Measurements from ENCODE around the gene SLC13A1. TPM values are rescaled to one million over a fixed set of nuclear protein-coding genes. Genes with fewer than 3 reads are reported as not detected.

The SLC13A1 gene
- total RNA-seq, 2 experiments from 2014 or later = not detected

DNA sequence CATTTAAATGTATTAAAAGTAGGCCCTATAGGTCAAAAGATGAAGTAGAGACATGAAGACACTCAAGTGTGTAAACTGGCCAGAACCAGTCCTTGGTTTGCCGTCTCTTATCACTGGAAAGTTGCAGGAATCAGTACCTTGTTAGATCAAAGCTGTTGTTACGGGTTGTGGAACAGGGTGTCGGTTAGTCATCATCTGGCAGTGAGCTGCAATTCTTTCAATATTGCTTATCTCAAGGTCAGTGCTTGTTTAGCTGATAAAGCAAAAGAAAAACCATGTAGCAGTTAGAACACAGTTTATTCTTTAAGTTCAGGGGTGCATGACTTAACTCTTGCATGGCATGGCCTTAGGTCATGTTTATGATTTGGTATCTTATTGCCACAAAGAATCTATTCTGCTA is 10.0 kb upstream of the SLC13A1 start:
- no peak for DNase-seq
- no peaks in the 10 kb centered on the region for H3K4me1 Mint-ChIP-seq

GRCh38 chr7:123208793-123209192 is 9.0 kb upstream of the SLC13A1 start:
- H3K4me1 Mint-ChIP-seq = no peaks in the 10 kb centered on the region
- no peak overlapping the region for H3K4me3 Mint-ChIP-seq
- no peaks in the 10 kb centered on the region for H3K36me3 Mint-ChIP-seq
- no peaks in the 10 kb centered on the region for H3K9me3 Mint-ChIP-seq
- no peaks in the 10 kb centered on the region for H3K27me3 Mint-ChIP-seq
- DNase-seq = no peak
- no peak overlapping the region for H3K27ac Mint-ChIP-seq

More for the DNA sequence above, 10.0 kb upstream of the SLC13A1 start:
- Mint-ChIP-seq H3K27ac (no peak overlapping the region), H3K36me3 (no peaks in the 10 kb centered on the region), H3K9me3 (no peaks in the 10 kb centered on the region), H3K4me3 (no peak overlapping the region), H3K27me3 (no peaks in the 10 kb centered on the region)

DNA sequence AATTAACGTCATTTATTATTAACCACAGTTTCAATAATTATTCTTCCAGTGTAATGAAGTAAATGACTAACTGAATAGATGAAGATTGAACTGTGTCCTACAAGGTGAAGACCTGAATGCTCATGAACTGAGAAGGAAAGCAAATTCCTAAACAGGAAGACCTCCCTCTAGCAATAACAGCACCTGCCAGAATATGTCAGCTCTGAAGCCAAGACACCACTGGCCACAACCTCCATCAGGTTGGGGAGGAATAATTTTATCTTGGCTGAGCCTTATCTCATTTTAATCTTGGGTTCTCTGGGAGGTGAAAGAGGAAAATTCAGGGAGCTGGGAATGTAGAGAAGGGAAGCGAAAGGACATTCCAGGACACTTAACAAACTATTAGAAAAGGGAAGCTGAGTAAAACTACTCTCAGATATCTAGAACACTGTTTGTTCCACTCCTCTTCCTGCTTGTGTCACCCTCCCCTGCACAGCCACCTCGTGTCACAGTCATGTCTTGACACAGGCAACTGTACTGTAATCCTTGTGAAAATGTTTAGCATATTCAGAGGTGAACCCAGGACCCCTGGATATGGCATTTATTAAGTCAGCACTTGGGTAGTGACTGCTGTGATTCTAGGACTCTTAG is 4.6 kb upstream of the SLC13A1 start:
- no peaks in the 10 kb centered on the region for H3K27me3 Mint-ChIP-seq
- H3K9me3 Mint-ChIP-seq = no peaks in the 10 kb centered on the region
- H3K27ac Mint-ChIP-seq = no peak overlapping the region
- no peaks in the 10 kb centered on the region for H3K4me1 Mint-ChIP-seq
- no peaks in the 10 kb centered on the region for H3K36me3 Mint-ChIP-seq
- no peak for DNase-seq
- H3K4me3 Mint-ChIP-seq = no peak overlapping the region

- Mint-ChIP-seq H3K36me3 (no peaks in the 10 kb centered on the region), H3K4me3 (no peak overlapping the region), H3K27me3 (no peaks in the 10 kb centered on the region), H3K4me1 (no peaks in the 10 kb centered on the region), H3K9me3 (no peaks in the 10 kb centered on the region), H3K27ac (no peak overlapping the region)
- no peak for DNase-seq
These were observed 2.1 kb upstream of the SLC13A1 start for GRCh38 chr7:123201901-123202300.

DNA sequence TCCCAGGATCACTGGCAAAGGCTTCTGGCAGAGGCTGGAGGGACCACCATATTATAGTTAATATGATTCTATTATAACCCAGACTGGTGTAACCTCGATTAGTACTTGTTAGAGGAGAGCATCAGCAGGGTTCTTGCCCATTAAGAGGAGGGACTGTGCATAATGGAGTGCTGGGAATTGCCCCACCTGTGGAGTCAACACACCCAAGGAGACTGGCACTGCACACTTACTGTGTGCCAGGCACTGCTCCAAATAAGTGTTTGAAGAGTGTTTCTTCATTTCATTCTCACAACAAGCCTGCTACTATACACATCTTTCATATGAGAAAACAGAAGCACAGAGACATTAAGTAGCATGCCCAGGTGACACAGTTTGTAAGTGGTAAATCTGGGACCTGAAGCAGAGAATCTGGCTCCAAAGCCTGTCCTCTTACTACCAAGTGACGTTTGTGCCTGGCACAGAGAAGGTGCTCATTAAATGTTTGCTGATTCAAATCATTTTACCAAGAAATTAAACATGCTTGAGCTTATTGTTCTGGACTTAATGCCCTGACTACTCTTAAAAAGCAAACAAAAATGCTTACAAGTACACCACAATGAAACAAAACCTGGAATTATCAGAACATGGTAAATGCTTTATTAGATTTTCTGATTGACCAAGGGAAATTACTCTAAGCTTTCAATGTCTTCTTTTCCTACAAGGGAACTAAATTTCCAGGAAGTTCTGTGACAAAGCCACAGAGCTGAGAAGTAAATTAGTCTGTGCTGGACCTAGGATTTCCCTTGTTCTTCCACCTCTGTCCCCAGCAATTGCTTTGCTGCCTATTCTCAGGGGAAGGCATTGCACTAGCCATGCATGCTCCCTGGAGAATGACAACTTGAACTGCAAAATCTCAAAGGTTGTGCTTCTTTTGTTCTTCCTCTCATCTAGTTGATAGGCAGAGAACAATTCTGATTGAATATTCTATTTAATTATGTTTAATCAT is 809 bp downstream of the SLC13A1 start:
- no peak for DNase-seq
- no peaks in the 10 kb centered on the region for H3K27me3 Mint-ChIP-seq
- no peaks in the 10 kb centered on the region for H3K9me3 Mint-ChIP-seq
- H3K27ac Mint-ChIP-seq = no peak overlapping the region
- no peaks in the 10 kb centered on the region for H3K36me3 Mint-ChIP-seq
- no peaks in the 10 kb centered on the region for H3K4me1 Mint-ChIP-seq
- no peak overlapping the region for H3K4me3 Mint-ChIP-seq

DNA sequence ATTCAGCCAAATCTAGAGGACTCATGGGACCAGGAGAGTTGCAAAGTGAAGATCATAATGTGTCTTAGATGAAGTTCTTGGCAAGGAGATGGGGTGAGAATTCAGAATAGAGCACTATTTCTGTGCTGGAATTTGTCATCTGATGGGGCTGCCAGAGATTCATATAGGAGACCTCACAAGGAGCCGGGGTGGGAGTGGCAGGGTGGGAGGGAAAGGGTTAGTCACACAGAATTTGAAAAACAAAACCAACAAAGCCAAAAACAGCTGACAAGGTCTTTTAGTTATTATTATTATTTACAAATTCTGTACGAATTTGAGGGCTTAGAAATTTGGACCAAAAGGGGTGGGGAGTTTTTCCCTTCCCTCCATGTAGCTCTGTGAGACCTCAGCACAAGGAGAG is 1.7 kb downstream of the SLC13A1 start:
- H3K36me3 Mint-ChIP-seq = no peaks in the 10 kb centered on the region
- H3K27ac Mint-ChIP-seq = no peak overlapping the region
- no peaks in the 10 kb centered on the region for H3K9me3 Mint-ChIP-seq
- no peak overlapping the region for H3K4me3 Mint-ChIP-seq
- H3K27me3 Mint-ChIP-seq = no peaks in the 10 kb centered on the region
- no peaks in the 10 kb centered on the region for H3K4me1 Mint-ChIP-seq
- DNase-seq = no peak

DNA sequence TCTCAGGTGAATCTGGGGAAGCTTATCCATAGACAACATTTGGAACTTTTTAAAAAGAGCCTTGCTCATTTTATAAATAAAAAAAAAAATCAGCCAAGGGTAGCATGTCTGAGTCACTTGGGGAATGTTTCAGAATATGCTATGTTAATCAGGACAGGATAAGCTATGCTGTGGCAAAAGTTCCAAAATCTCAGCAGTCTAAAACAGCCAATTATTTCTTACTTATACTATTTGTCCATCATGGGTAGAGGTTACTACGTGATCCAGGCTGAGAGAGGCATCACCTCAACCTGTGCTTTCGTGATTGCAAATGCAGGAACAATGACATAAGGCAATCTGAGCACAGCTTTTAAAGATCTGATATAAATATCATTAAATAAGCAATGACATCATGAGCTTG is 6.5 kb downstream of the SLC13A1 start:
- Mint-ChIP-seq H3K9me3 (no peaks in the 10 kb centered on the region), H3K4me3 (no peak overlapping the region), H3K27ac (no peak overlapping the region), H3K27me3 (no peaks in the 10 kb centered on the region), H3K36me3 (no peaks in the 10 kb centered on the region), H3K4me1 (no peaks in the 10 kb centered on the region)
- no peak for DNase-seq

DNA sequence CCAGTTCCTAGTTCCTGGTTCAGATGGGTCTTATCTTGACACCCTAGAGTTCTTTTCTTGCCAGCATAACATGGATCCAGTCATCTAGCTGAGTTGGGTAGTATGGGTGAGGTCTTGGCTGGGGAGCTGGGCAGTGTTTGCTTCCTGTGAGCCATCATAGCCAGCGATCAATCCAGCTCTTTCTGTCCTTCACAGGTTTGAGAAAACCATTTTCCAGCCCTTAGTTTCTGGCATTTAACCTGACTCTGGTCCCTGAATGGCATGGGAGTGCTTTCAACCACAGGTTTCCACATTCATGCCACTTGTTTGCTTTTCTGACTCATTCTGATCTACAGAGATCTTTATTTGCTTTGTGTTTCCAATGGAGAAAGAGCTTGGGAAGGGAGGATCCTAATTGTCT is 8.6 kb downstream of the SLC13A1 start:
- Mint-ChIP-seq H3K4me3 (no peak overlapping the region), H3K36me3 (no peaks in the 10 kb centered on the region), H3K9me3 (peaks cover 3% of the 10 kb centered on the region), H3K27me3 (no peaks in the 10 kb centered on the region), H3K27ac (no peak overlapping the region), H3K4me1 (no peaks in the 10 kb centered on the region)
- no peak for DNase-seq

- Mint-ChIP-seq H3K27me3 (no peaks in the 10 kb centered on the region), H3K27ac (no peak overlapping the region), H3K4me1 (no peaks in the 10 kb centered on the region), H3K4me3 (no peak overlapping the region), H3K36me3 (no peaks in the 10 kb centered on the region), H3K9me3 (peaks cover 3% of the 10 kb centered on the region)
- no peak for DNase-seq
These were observed 9.5 kb downstream of the SLC13A1 start for GRCh38 chr7:123190109-123190831.

DNA sequence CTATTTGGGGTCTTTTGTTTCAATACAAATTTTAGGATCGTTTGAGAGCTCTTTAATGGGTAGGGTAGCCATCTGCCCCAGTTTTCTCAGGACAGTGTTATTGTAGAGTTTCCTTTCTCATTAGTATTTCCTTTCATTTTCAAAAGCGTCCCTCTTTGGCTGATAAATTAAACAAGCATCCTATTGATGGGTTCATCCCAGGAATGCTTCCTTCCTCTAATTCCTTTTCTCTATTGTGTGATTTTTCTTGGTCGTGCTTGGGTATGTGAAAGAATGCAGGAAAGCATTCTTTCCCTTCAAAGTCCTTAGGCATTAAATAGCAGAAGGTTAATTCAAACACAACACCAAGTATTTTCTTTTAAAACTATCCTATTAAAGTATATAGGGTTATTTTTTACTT is 14.0 kb downstream of the SLC13A1 start:
- no peaks in the 10 kb centered on the region for H3K4me1 Mint-ChIP-seq
- H3K36me3 Mint-ChIP-seq = no peaks in the 10 kb centered on the region
- no peak for DNase-seq
- peaks cover 3% of the 10 kb centered on the region for H3K9me3 Mint-ChIP-seq
- H3K4me3 Mint-ChIP-seq = no peak overlapping the region
- no peak overlapping the region for H3K27ac Mint-ChIP-seq
- H3K27me3 Mint-ChIP-seq = no peaks in the 10 kb centered on the region

GRCh38 chr7:123184271-123184670 is 15.5 kb downstream of the SLC13A1 start:
- Mint-ChIP-seq H3K27ac (no peak overlapping the region), H3K36me3 (no peaks in the 10 kb centered on the region), H3K27me3 (no peaks in the 10 kb centered on the region), H3K4me1 (no peaks in the 10 kb centered on the region), H3K9me3 (peaks cover 3% of the 10 kb centered on the region), H3K4me3 (no peak overlapping the region)
- DNase-seq = no peak

DNA sequence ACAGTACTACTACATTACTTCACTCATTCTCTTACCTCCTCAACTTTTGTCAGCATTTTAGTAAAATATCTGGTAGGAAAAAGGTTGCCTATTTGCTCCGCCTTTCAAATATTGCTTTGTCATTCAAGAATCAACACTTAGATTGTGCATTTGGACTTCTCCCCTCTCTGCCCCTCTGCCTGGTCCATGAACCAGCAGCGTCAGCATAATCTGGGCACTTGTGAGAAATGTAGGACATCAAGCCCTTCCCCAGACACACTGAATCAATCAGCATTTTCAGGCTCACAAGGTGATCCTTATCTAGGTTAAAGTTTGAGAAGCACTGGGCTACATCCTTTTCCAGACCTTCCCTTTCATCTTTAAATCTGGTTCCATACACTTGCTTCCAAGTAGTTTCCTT is 16.3 kb downstream of the SLC13A1 start:
- Mint-ChIP-seq H3K4me1 (no peaks in the 10 kb centered on the region), H3K4me3 (no peak overlapping the region), H3K27ac (no peak overlapping the region), H3K27me3 (no peaks in the 10 kb centered on the region), H3K36me3 (no peaks in the 10 kb centered on the region), H3K9me3 (peaks cover 3% of the 10 kb centered on the region)
- DNase-seq = no peak

- H3K9me3 Mint-ChIP-seq = peaks cover 2% of the 10 kb centered on the region
- no peak overlapping the region for H3K4me3 Mint-ChIP-seq
- no peaks in the 10 kb centered on the region for H3K27me3 Mint-ChIP-seq
- DNase-seq = no peak
- H3K4me1 Mint-ChIP-seq = no peaks in the 10 kb centered on the region
- no peak overlapping the region for H3K27ac Mint-ChIP-seq
- H3K36me3 Mint-ChIP-seq = no peaks in the 10 kb centered on the region
These were observed 22.3 kb downstream of the SLC13A1 start for GRCh38 chr7:123177442-123177841.

DNA sequence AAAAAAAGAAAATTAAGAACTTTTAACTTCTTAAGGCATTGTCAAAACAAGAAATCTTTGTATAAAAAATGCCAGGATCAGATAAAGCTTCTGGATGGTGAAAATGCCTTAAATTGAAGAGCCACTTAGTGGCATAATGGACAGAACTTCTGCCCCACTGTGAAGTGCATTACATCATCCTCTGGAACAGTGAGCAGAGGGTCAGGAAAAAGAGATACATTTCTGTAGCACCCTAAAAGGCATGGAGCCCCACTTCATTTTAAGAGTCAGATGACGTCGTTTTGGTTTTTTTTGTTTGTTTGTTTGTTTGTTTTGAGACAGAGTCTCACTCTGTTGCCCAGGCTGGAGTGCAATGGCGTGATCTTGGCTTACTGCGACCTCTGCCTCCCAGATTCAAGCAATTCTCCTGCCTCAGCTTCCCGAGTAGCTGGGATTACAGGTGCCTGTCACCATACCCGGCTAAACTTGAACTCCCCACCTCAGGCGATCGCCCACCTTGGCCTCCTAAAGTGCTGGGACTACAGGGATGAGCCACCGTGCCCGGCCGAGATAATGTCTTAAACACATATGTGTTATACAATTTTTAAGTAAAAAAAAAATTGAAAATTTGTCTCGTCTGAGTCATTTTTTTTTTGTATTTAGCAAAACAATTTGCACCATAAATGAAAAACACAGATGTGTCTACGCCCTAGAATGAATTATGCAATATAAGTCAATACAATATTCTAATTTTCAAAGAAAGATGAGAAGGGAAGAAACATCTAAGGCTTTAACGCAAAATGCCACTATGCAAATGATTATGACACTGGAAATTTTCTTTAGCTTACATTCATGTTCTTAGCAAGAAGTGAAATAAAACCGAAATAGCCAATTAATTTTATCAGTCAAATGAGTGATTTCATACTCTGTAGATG is 29.2 kb downstream of the SLC13A1 start:
- peaks cover 2% of the 10 kb centered on the region for H3K9me3 Mint-ChIP-seq
- H3K36me3 Mint-ChIP-seq = no peaks in the 10 kb centered on the region
- no peak overlapping the region for H3K4me3 Mint-ChIP-seq

More for the DNA sequence above, 29.2 kb downstream of the SLC13A1 start:
- Mint-ChIP-seq H3K27ac (no peak overlapping the region), H3K27me3 (no peaks in the 10 kb centered on the region), H3K4me1 (no peaks in the 10 kb centered on the region)
- no peak for DNase-seq

All from activated naive CD8-positive, alpha-beta T cell treated with anti-CD3 and anti-CD28 coated beads for 36 hours (primary cell).